HUES64 (cell line): Measurements from ENCODE around the gene ADAMTSL3.

Experiments used
- H3K27ac ChIP-seq: 2 replicates; pipeline ENCODE4 v1.7.0; 2013; ENCODE audit warnings: low read depth, low read length, inconsistent platforms
- H3K27me3 ChIP-seq: 2 replicates; pipeline ENCODE4 v1.6.1; 2013; ENCODE audit warnings: mild to moderate bottlenecking, low read length; ENCODE audit not compliant: insufficient read depth
- H3K36me3 ChIP-seq: 2 replicates; pipeline ENCODE4 v1.6.1; 2013; ENCODE audit warnings: mild to moderate bottlenecking, low read length; ENCODE audit not compliant: insufficient read depth
- H3K4me1 ChIP-seq: 2 replicates; pipeline ENCODE4 v1.6.1; 2013; ENCODE audit warnings: mild to moderate bottlenecking, low read length, moderate library complexity; ENCODE audit not compliant: insufficient read depth
- H3K4me3 ChIP-seq: 2 replicates; pipeline ENCODE4 v1.5.1; 2013; ENCODE audit warnings: mild to moderate bottlenecking, low read length, moderate library complexity
- H3K9ac ChIP-seq: 2 replicates; pipeline ENCODE4 v1.6.1; 2013; ENCODE audit warnings: mild to moderate bottlenecking, low read depth, low read length
- H3K9me3 ChIP-seq: 2 replicates; pipeline ENCODE4 v1.6.1; 2013; ENCODE audit warnings: low read depth, low read length; ENCODE audit not compliant: insufficient read depth
- WGBS: fragments of 150-250, 120-280 bp; methylation state at CpG from one replicate; pipeline ENCODE4 v1.1.7; 2013; ENCODE audit warnings: missing lambda C conversion rate; 5-methylcytosine and 5-hydroxymethylcytosine counted together

ADAMTSL3 gene

GRCh38 chr15:83887404-83887803 lies 233.5 kb downstream of the ADAMTSL3 start:
- Histone ChIP-seq H3K36me3 (no peaks in the 10 kb centered on the region), H3K4me1 (no peaks in the 10 kb centered on the region), H3K27ac (no peak overlapping the region), H3K4me3 (no peak overlapping the region), H3K27me3 (no peaks in the 10 kb centered on the region), H3K9ac (no peak overlapping the region), H3K9me3 (no peaks in the 10 kb centered on the region)
- WGBS = 94% methylated on average over 2 of the region's 2 CpGs

- no peak overlapping the region for H3K27ac ChIP-seq
- no peaks in the 10 kb centered on the region for H3K4me1 ChIP-seq
- H3K36me3 ChIP-seq = no peaks in the 10 kb centered on the region
- no peak overlapping the region for H3K4me3 ChIP-seq
- WGBS = 93% methylated on average over 2 of the region's 2 CpGs
- no peaks in the 10 kb centered on the region for H3K27me3 ChIP-seq
- no peaks in the 10 kb centered on the region for H3K9me3 ChIP-seq
- no peak overlapping the region for H3K9ac ChIP-seq
These were observed 234.0 kb downstream of the ADAMTSL3 start for GRCh38 chr15:83887961-83888360.

GRCh38 chr15:83889995-83890394 lies 236.1 kb downstream of the ADAMTSL3 start:
- WGBS = 97% methylated on average over 3 of the region's 3 CpGs

GRCh38 chr15:83890587-83890986 lies 236.7 kb downstream of the ADAMTSL3 start:
- no peaks in the 10 kb centered on the region for H3K36me3 ChIP-seq
- H3K27ac ChIP-seq = no peak overlapping the region
- WGBS = no CpG with 5 or more reads among the region's 1 CpG
- H3K4me1 ChIP-seq = no peaks in the 10 kb centered on the region
- H3K9me3 ChIP-seq = no peaks in the 10 kb centered on the region
- H3K27me3 ChIP-seq = no peaks in the 10 kb centered on the region
- H3K9ac ChIP-seq = no peak overlapping the region
- H3K4me3 ChIP-seq = no peak overlapping the region

More at GRCh38 chr15:83889995-83890394, 236.1 kb downstream of the ADAMTSL3 start:
- Histone ChIP-seq H3K9me3 (no peaks in the 10 kb centered on the region), H3K4me3 (no peak overlapping the region), H3K27me3 (no peaks in the 10 kb centered on the region), H3K4me1 (no peaks in the 10 kb centered on the region), H3K27ac (no peak overlapping the region), H3K36me3 (no peaks in the 10 kb centered on the region), H3K9ac (no peak overlapping the region)

- H3K9ac ChIP-seq = no peak overlapping the region
- no peaks in the 10 kb centered on the region for H3K27me3 ChIP-seq
- no peaks in the 10 kb centered on the region for H3K9me3 ChIP-seq
- 91% methylated on average over 4 of the region's 4 CpGs for WGBS
- no peak overlapping the region for H3K4me3 ChIP-seq
- H3K4me1 ChIP-seq = no peaks in the 10 kb centered on the region
- H3K27ac ChIP-seq = no peak overlapping the region
- no peaks in the 10 kb centered on the region for H3K36me3 ChIP-seq
These were observed 238.6 kb downstream of the ADAMTSL3 start for GRCh38 chr15:83892498-83892897.

- H3K4me1 ChIP-seq = no peaks in the 10 kb centered on the region
- no peak overlapping the region for H3K9ac ChIP-seq
- no peaks in the 10 kb centered on the region for H3K36me3 ChIP-seq
- H3K27me3 ChIP-seq = no peaks in the 10 kb centered on the region
- no peaks in the 10 kb centered on the region for H3K9me3 ChIP-seq
- no peak overlapping the region for H3K4me3 ChIP-seq
- 86% methylated on average over 3 of the region's 3 CpGs for WGBS
- no peak overlapping the region for H3K27ac ChIP-seq
These were observed 239.4 kb downstream of the ADAMTSL3 start for GRCh38 chr15:83893308-83893707.

- H3K9ac ChIP-seq = no peak overlapping the region
- no peaks in the 10 kb centered on the region for H3K27me3 ChIP-seq
- no peak overlapping the region for H3K4me3 ChIP-seq
- 90% methylated on average over 2 of the region's 2 CpGs for WGBS
- H3K4me1 ChIP-seq = no peaks in the 10 kb centered on the region
- no peaks in the 10 kb centered on the region for H3K9me3 ChIP-seq
- H3K36me3 ChIP-seq = no peaks in the 10 kb centered on the region
- no peak overlapping the region for H3K27ac ChIP-seq
These were observed 243.1 kb downstream of the ADAMTSL3 start for GRCh38 chr15:83897037-83897436.

GRCh38 chr15:83898361-83898760 lies 244.4 kb downstream of the ADAMTSL3 start:
- Histone ChIP-seq H3K27ac (no peak overlapping the region), H3K4me1 (no peaks in the 10 kb centered on the region), H3K27me3 (no peaks in the 10 kb centered on the region), H3K9ac (no peak overlapping the region), H3K4me3 (no peak overlapping the region), H3K9me3 (no peaks in the 10 kb centered on the region), H3K36me3 (no peaks in the 10 kb centered on the region)
- WGBS = 97% methylated on average over 2 of the region's 2 CpGs

GRCh38 chr15:83899670-83900069 lies 245.7 kb downstream of the ADAMTSL3 start:
- no peaks in the 10 kb centered on the region for H3K27me3 ChIP-seq
- 98% methylated on average over 2 of the region's 2 CpGs for WGBS
- H3K4me3 ChIP-seq = no peak overlapping the region
- H3K4me1 ChIP-seq = no peaks in the 10 kb centered on the region
- H3K9ac ChIP-seq = no peak overlapping the region
- H3K9me3 ChIP-seq = no peaks in the 10 kb centered on the region
- no peaks in the 10 kb centered on the region for H3K36me3 ChIP-seq
- H3K27ac ChIP-seq = no peak overlapping the region

- H3K9me3 ChIP-seq = no peaks in the 10 kb centered on the region
- no peak overlapping the region for H3K4me3 ChIP-seq
- H3K27me3 ChIP-seq = no peaks in the 10 kb centered on the region
- WGBS = 87% methylated on average over 7 of the region's 11 CpGs
- no peak overlapping the region for H3K9ac ChIP-seq
- H3K4me1 ChIP-seq = no peaks in the 10 kb centered on the region
- no peak overlapping the region for H3K27ac ChIP-seq
- H3K36me3 ChIP-seq = no peaks in the 10 kb centered on the region
These were observed 250.5 kb downstream of the ADAMTSL3 start for GRCh38 chr15:83904107-83905040.

- H3K9me3 ChIP-seq = no peaks in the 10 kb centered on the region
- no peak overlapping the region for H3K27ac ChIP-seq
- H3K36me3 ChIP-seq = no peaks in the 10 kb centered on the region
- H3K4me1 ChIP-seq = no peaks in the 10 kb centered on the region
- no peak overlapping the region for H3K4me3 ChIP-seq
- no peaks in the 10 kb centered on the region for H3K27me3 ChIP-seq
- WGBS = 95% methylated on average over 4 of the region's 5 CpGs
- H3K9ac ChIP-seq = no peak overlapping the region
These were observed 251.8 kb downstream of the ADAMTSL3 start for GRCh38 chr15:83905556-83906273.
